ENCODE data around the gene APBB2.

The APBB2 gene

GRCh38 chr4:41108481-41108880 is 105.9 kb downstream of the APBB2 start:
- H3K27me3 ChIP-seq (ENCODE audit: insufficient read depth, low read depth, severe bottlenecking) = no peaks in the 10 kb centered on the region
- DNase-seq = no peak
- no peak overlapping the region for H3K4me3 ChIP-seq (ENCODE audit: low read depth, low read length)
- H3K27ac ChIP-seq = no peak overlapping the region
- TF ChIP-seq CTCF (IDR thresholded peaks at IDR 0.05; ENCODE audit: low read depth, low read length) = no peak
- H3K9me3 ChIP-seq (ENCODE audit: severe bottlenecking) = no peaks in the 10 kb centered on the region
- no peaks in the 10 kb centered on the region for H3K36me3 ChIP-seq

DNA sequence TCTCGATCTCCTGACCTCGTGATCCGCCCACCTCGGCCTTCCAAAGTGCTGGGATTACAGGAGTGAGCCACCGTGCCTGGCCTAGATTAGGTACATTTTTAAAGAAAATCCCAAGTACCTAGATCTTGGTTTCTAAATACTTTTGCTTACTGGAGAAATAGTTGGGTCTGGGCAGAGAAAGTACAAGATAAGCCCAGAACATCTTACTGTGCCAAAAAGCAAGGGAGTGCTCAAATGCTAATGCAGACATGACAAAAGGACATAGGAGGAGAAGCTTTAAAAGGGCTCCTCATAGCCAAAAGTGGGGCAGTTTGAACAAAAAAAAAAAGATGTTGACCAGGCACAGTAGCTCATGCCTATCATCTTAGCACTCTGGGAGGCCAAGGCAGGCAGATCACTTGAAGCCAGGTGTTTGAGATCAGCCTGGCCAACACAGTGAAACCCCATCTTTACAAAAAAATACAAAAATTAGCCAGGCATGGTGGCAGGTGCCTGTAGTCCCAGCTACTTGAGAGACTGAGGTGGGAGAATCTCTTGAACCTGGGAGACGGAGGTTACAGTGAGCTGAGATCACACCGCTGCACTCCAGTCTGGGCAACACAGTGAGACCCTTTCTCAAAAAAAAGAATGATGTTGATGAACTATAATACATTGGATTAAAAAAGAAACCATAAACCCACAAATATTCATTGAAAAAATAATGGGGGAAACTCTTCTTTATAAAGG is 107.5 kb downstream of the APBB2 start:
- TF ChIP-seq CTCF (IDR thresholded peaks at IDR 0.05; ENCODE audit: low read depth, low read length) = no peak
- Histone ChIP-seq H3K27ac (no peak overlapping the region), H3K4me3 (ENCODE audit: low read depth, low read length) (no peak overlapping the region), H3K27me3 (ENCODE audit: insufficient read depth, low read depth, severe bottlenecking) (no peaks in the 10 kb centered on the region), H3K36me3 (no peaks in the 10 kb centered on the region), H3K9me3 (ENCODE audit: severe bottlenecking) (no peaks in the 10 kb centered on the region)
- no peak for DNase-seq

- Histone ChIP-seq H3K27me3 (ENCODE audit: insufficient read depth, low read depth, severe bottlenecking) (no peaks in the 10 kb centered on the region), H3K9me3 (ENCODE audit: severe bottlenecking) (no peaks in the 10 kb centered on the region), H3K4me3 (ENCODE audit: low read depth, low read length) (no peak overlapping the region), H3K27ac (no peak overlapping the region), H3K36me3 (no peaks in the 10 kb centered on the region)
- no peak for DNase-seq
- no peak for TF ChIP-seq CTCF (IDR thresholded peaks at IDR 0.05; ENCODE audit: low read depth, low read length)
Observed at GRCh38 chr4:41106081-41106480, 108.3 kb downstream of the APBB2 start.

DNA sequence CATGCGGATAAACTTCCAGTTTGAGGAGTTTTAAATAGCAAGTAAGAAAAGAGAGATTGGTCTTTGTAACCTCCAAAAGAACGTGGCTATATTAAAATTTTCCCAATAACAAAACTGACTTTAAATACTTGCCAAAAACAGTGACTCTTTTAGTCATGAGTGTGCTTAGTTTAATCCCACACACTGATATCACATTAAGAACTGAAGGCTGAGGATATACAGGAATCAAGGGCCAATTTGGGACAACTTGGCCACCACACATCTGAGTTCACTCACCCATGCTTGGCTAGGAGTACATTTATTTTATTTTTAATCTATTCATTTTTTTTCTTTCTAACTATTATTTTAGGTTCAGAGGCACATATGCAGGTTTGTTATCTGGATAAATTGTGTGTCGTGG is 110.2 kb downstream of the APBB2 start:
- Histone ChIP-seq H3K27me3 (ENCODE audit: insufficient read depth, low read depth, severe bottlenecking) (no peaks in the 10 kb centered on the region), H3K27ac (no peak overlapping the region), H3K36me3 (no peaks in the 10 kb centered on the region), H3K9me3 (ENCODE audit: severe bottlenecking) (no peaks in the 10 kb centered on the region), H3K4me3 (ENCODE audit: low read depth, low read length) (no peak overlapping the region)
- no peak for DNase-seq
- no peak for TF ChIP-seq CTCF (IDR thresholded peaks at IDR 0.05; ENCODE audit: low read depth, low read length)

GRCh38 chr4:41103657-41104056 is 110.7 kb downstream of the APBB2 start:
- TF ChIP-seq CTCF (IDR thresholded peaks at IDR 0.05; ENCODE audit: low read depth, low read length) = no peak
- Histone ChIP-seq H3K4me3 (ENCODE audit: low read depth, low read length) (no peak overlapping the region), H3K27ac (no peak overlapping the region), H3K36me3 (no peaks in the 10 kb centered on the region), H3K9me3 (ENCODE audit: severe bottlenecking) (no peaks in the 10 kb centered on the region), H3K27me3 (ENCODE audit: insufficient read depth, low read depth, severe bottlenecking) (no peaks in the 10 kb centered on the region)
- no peak for DNase-seq

All from WERI-Rb-1 (cell line).